Measurements from ENCODE around the gene COPZ1. TPM values are rescaled to one million over a fixed set of nuclear protein-coding genes. Genes with fewer than 3 reads are reported as not detected.

COPZ1 gene
- total and polyA plus RNA-seq, 9 of the 15 experiments (the other 6 are each of a cell fraction or from before 2014, with no cell fraction given) = 137 to 487 (median 233) TPM

DNA sequence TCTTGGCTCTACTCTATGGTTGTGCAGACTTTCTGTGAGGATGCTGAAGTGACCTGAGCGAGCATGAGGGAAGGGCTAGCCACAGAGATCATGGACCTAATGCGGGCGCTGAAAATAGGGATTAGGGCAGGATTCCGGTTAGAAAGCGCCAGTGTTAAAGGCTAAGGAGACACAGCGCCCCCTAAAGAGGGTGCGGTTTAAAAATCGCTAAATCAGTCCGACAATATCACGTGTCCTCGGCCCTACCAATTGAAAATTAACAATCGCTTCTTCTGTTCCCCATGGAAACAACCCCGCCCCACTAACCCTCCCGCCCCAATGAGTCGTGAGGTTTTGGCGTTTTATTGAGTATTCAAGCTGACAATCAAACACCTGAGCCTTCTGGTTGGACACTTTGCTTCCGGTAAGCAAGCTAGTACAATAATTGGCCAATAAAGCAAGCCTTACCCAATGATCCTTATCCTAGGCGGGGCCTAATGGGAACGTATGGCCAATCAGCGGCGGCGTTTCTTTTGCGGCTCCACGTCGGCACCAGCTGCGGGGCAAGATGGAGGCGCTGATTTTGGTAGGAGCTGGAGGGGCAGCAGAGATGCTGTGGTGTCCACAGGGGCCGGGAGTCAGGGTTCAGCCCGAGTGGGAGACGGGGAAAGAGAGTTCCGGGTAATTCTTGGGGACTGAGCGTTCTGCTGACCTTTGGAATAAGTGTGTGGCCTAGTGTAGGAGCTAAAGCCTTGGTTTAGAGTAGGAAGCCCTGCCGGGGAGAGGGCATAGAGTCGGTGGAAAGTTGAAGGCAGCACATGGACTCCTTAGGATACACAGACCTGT, at the start of gene COPZ1 (continued):
- TF ChIP-seq FOXK1 (CRISPR knock-in tag; IDR thresholded peaks at IDR 0.05; ENCODE audit: borderline replicate concordance) (peak; percentile 86; the same call in 1 of the 2 replicates), CHD2 (IDR thresholded peaks at IDR 0.05; ENCODE audit: low read depth, low read length) (peak; percentile 83), NONO (IDR thresholded peaks at IDR 0.05; ENCODE audit: low read depth in 2 of 2, low read length in 1 of 2) (no peak), STAT5A (IDR thresholded peaks at IDR 0.05; ENCODE audit: borderline replicate concordance, low read length) (no peak; the same call in 1 of the 2 replicates), TGIF2 (CRISPR knock-in tag; IDR thresholded peaks at IDR 0.05) (no peak), ZNF324 (CRISPR knock-in tag; IDR thresholded peaks at IDR 0.05) (0 out of 2 replicates have a peak, but pooled peaks have one; percentile 7), FOXM1 (IDR thresholded peaks at IDR 0.05; ENCODE audit: low read depth) (peak; percentile 47), FOXM1 (CRISPR knock-in tag; IDR thresholded peaks at IDR 0.05; ENCODE audit: low read depth) (no peak), MXI1 (IDR thresholded peaks at IDR 0.05; ENCODE audit: low read depth, low read length) (peak; percentile 58; the same call in 1 of the 2 replicates), CBFA2T2 (conservative IDR thresholded peaks at IDR 0.05) (peak; percentile 53), HDAC8 (tag; IDR thresholded peaks at IDR 0.05) (no peak), U2AF2 (optimal IDR thresholded peaks at IDR 0.05; ENCODE audit: low read depth, low read length) (no peak), TCF3 (CRISPR knock-in tag; IDR thresholded peaks at IDR 0.05) (peak; percentile 38), IFI16 (CRISPR knock-in tag; IDR thresholded peaks at IDR 0.05) (peak; percentile 69; the same call in 1 of the 2 replicates), SP2 (IDR thresholded peaks at IDR 0.05; ENCODE audit: extremely low read depth, low read depth, low read length, poor library complexity, severe bottlenecking) (peak; percentile 80), FOXJ3 (CRISPR knock-in tag; IDR thresholded peaks at IDR 0.05) (no peak), ZNF551 (CRISPR knock-in tag; IDR thresholded peaks at IDR 0.05) (no peak), BACH1 (tag; IDR thresholded peaks at IDR 0.05) (0 out of 2 replicates have a peak, but pooled peaks have one; percentile 23), NFRKB (IDR thresholded peaks at IDR 0.05; ENCODE audit: low read depth) (peak; percentile 100)
- TF ChIP-seq, protein P1, sequence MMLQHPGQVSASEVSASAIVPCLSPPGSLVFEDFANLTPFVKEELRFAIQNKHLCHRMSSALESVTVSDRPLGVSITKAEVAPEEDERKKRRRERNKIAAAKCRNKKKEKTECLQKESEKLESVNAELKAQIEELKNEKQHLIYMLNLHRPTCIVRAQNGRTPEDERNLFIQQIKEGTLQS (IDR thresholded peaks at IDR 0.05) = peak; percentile 5; the same call in 1 of the 2 replicates
- TF ChIP-seq, protein P1 (CRISPR knock-in tag; conservative IDR thresholded peaks at IDR 0.05) = no peak
- TF ChIP-seq, protein P2, sequence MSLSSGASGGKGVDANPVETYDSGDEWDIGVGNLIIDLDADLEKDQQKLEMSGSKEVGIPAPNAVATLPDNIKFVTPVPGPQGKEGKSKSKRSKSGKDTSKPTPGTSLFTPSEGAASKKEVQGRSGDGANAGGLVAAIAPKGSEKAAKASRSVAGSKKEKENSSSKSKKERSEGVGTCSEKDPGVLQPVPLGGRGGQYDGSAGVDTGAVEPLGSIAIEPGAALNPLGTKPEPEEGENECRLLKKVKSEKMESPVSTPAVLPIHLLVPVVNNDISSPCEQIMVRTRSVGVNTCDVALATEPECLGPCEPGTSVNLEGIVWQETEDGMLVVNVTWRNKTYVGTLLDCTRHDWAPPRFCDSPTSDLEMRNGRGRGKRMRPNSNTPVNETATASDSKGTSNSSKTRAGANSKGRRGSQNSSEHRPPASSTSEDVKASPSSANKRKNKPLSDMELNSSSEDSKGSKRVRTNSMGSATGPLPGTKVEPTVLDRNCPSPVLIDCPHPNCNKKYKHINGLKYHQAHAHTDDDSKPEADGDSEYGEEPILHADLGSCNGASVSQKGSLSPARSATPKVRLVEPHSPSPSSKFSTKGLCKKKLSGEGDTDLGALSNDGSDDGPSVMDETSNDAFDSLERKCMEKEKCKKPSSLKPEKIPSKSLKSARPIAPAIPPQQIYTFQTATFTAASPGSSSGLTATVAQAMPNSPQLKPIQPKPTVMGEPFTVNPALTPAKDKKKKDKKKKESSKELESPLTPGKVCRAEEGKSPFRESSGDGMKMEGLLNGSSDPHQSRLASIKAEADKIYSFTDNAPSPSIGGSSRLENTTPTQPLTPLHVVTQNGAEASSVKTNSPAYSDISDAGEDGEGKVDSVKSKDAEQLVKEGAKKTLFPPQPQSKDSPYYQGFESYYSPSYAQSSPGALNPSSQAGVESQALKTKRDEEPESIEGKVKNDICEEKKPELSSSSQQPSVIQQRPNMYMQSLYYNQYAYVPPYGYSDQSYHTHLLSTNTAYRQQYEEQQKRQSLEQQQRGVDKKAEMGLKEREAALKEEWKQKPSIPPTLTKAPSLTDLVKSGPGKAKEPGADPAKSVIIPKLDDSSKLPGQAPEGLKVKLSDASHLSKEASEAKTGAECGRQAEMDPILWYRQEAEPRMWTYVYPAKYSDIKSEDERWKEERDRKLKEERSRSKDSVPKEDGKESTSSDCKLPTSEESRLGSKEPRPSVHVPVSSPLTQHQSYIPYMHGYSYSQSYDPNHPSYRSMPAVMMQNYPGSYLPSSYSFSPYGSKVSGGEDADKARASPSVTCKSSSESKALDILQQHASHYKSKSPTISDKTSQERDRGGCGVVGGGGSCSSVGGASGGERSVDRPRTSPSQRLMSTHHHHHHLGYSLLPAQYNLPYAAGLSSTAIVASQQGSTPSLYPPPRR (CRISPR knock-in tag; IDR thresholded peaks at IDR 0.05; ENCODE audit: borderline replicate concordance) = 0 out of 2 replicates have a peak, but pooled peaks have one; percentile 58
